ENCODE results near the gene RNU7-1.
A peak's percentile ranks its signal among the peaks of the same experiment; 100 is the strongest.
"Not testable (repeated sequence)": the region's sequence is repeated elsewhere in the genome, so short reads cannot be mapped to it uniquely, and the experiment has no call there.

Gene RNU7-1

DNA sequence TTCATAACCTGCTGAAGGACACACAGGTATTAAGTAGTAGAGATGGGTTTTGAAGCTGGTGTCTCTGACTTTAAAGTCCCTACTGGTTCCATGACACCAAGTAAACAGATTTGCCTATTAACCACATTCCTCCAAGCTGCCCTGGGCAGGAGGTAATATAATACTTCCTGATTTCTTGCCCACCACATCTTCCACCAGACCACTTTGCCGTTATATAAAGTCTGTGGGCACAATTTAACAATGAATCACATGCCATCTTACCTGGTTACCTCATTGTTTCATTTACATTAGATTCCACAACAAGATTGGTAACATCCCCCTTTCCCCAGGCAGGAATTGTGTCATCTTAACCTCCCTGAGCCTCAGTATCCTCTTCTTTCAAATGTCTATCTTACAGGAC lies 39.9 kb upstream of the RNU7-1 start:
- no peak for DNase-seq (ENCODE audit: low read depth)
- TF ChIP-seq, protein P1, sequence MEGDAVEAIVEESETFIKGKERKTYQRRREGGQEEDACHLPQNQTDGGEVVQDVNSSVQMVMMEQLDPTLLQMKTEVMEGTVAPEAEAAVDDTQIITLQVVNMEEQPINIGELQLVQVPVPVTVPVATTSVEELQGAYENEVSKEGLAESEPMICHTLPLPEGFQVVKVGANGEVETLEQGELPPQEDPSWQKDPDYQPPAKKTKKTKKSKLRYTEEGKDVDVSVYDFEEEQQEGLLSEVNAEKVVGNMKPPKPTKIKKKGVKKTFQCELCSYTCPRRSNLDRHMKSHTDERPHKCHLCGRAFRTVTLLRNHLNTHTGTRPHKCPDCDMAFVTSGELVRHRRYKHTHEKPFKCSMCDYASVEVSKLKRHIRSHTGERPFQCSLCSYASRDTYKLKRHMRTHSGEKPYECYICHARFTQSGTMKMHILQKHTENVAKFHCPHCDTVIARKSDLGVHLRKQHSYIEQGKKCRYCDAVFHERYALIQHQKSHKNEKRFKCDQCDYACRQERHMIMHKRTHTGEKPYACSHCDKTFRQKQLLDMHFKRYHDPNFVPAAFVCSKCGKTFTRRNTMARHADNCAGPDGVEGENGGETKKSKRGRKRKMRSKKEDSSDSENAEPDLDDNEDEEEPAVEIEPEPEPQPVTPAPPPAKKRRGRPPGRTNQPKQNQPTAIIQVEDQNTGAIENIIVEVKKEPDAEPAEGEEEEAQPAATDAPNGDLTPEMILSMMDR (conservative IDR thresholded peaks at IDR 0.05; ENCODE audit: low read depth, low read length) = no peak
- H3K4me3 ChIP-seq (ENCODE audit: low read depth, low read length) = no peak overlapping the region

DNA sequence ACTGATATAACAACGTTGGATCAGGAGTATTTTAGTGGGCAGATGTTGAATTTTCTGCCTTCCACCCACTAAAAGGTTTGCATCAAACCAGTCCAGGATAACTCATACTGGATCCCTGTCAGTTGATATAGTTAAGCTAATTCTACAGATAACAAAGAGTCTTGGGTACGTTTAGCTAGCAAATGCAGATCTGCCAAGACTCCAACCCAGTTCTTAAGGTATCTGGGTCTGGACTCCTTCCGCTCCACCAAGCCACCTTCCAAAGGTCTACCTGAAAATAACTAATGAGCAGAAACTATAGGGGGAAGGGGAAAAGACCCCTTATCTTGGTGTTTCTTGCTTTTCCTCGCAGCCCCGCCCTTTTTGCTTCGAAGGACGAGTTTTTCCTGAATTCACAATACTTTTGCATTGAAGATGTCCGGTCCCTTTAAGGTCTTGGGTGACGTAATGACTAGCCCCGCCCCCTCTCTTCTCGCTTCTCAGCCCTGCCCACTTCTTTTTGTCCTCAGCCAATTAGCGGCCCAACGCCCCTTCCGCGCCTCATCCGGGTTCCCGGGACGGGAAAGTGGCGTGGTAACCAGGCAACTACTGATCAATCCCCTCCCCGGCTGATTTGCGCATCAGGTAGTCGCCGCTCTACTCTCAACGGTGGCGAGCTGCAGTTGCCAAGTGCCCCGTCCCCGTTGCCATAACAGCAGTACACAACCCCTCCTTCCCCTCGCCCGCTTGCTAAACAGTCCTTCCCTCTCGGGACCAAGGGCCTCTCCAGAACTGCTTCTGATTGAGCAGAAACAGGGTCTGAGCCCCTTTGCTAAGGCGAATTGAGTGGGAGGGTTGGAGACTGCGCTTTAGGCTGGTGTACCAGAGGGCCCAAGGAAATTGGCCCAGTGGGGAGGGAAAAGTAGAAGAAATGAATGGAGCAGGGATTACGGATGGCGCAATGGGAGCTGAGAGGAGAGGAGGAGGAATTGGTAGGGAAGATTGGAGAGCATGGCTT lies 39.0 kb upstream of the RNU7-1 start, which contains the start of gene LRRC23:
Gene LRRC23, plus strand, starts transcription at position 543 of the 997 bp plus-strand sequence. CDS start 812 bp downstream, outside the sequence.
- TF ChIP-seq, protein P1 (conservative IDR thresholded peaks at IDR 0.05; ENCODE audit: low read depth, low read length) = no peak
- DNase-seq (ENCODE audit: low read depth) = peak; percentile 96
- peak within 1 kb of the TSS; percentile 85 for H3K4me3 ChIP-seq (ENCODE audit: low read depth, low read length)

DNA sequence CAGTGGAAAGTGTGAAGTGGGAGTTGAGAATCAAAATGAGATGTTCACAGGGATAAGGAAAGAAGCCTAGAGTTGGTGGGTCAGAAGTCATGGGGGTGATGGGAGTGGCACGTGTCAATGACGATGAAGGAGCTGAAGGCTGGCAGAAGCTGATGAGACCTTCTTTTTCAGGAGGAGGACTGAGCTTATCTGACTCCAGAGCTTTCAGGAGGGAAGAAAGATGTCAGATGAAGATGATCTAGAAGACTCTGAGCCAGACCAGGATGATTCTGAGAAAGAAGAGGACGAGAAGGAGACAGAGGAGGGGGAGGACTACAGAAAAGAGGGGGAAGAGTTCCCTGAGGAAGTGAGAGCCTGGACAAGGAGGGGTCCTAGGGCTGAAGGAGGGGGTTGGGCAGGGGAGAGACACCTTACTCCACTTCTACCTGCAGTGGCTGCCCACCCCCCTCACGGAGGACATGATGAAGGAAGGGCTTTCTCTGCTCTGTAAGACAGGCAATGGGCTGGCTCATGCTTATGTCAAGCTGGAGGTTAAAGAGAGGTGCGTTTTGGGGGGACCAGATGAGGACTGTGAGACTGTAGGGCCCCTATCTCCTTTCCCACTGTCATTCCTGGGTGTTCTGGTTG lies 38.1 kb upstream of the RNU7-1 start:
- TF ChIP-seq, protein P1 (conservative IDR thresholded peaks at IDR 0.05; ENCODE audit: low read depth, low read length) = no peak
- peak overlapping the region; percentile 85 for H3K4me3 ChIP-seq (ENCODE audit: low read depth, low read length)
- DNase-seq (ENCODE audit: low read depth) = no peak

DNA sequence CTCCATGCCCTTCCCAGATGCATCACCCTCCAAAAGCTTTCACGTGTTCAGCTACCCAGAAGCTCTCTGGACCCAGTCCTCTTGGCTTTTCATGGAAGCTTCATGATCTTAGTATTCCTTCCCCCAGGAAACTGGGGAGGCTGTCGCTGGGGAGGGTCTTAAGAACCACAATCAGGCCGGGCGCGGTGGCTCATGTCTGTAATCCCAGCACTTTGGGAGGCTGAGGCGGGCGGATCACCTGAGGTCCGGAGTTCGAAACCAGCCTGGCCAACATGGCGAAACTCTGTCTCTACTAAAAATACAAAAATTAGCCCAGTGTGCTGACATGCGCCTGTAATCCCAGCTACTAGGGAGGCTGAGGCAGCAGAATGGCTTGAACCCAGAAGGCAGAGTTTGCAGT lies 35.5 kb upstream of the RNU7-1 start:
- not testable (repeated sequence) for H3K4me3 ChIP-seq (ENCODE audit: low read depth, low read length); DNase-seq (ENCODE audit: low read depth)

DNA sequence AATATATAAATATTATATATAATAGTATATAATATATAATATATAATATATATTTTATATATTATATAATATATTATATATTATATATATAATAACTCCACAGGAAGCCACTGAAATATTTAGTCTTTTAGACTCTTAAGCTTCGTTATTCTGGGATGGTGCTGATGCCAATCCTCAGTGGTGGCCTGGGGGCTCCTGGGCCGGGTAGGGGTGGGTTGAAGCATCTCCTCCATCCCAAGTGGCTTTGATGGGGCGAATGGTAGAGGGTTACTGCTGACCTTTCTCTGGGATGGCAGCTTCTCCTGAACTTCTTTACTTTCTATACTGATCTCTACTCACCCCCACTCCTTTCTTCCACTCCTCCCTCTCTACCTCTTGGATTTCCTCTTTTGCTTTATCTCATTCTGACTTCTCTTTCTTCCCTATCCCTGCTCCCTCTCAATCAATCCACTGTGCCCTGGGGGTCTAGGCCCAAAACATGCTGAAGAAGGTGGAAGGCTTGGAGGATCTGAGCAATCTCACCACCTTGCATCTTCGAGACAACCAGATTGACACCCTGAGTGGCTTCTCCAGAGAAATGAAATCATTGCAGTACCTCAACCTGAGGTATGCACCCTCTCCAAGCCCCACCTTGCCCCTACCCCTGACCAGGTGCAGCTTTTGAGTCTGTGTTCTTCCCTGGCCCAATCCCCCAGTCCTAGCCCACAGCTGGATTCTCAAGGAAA lies 34.0 kb upstream of the RNU7-1 start:
- no peak for DNase-seq (ENCODE audit: low read depth)
- no peak overlapping the region for H3K4me3 ChIP-seq (ENCODE audit: low read depth, low read length)
- TF ChIP-seq, protein P1 (conservative IDR thresholded peaks at IDR 0.05; ENCODE audit: low read depth, low read length) = no peak

DNA sequence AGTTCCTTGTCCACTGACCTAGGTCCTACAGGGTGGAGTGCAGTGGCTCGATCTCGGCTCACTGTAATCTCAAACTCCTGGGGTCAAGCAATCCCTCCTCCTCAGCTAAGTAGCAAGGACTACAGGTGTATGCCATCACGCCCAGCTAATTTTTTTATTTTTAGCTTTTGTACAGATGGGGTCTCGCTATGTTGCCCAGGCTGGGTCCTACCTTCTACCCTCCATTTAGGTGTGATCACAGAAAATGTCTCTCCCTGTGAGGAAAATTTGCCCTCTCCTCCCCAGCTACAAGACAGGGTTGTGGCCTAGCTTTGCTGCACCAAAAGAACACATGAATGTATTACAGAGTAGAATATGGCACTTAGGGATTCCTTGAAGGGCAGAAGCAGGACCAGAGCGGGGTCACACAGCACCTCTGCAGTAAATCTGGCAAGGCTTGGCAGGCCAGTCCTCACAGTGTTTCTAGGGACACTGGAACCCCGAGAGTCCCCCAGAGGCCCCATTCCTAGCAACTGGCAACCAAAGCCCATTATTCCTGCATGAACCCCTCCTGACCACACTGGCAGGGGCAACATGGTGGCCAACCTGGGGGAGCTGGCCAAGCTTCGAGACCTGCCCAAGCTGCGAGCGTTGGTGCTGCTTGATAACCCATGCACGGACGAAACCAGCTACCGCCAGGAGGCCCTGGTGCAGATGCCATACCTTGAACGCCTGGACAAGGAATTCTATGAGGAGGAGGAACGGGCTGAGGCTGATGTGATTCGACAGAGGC lies 31.3 kb upstream of the RNU7-1 start:
- TF ChIP-seq, protein P1 (conservative IDR thresholded peaks at IDR 0.05; ENCODE audit: low read depth, low read length) = no peak
- no peak for DNase-seq (ENCODE audit: low read depth)
- H3K4me3 ChIP-seq (ENCODE audit: low read depth, low read length) = no peak overlapping the region

Measured in choroid plexus epithelial cell (primary cell).